NOMO-1 treated with dmso at 0.1 percent for 144 hours (cell line): ENCODE results near the gene COL15A1.
A peak's percentile ranks its signal among the peaks of the same experiment; 100 is the strongest.
"Not testable (repeated sequence)": the region's sequence is repeated elsewhere in the genome, so short reads cannot be mapped to it uniquely, and the experiment has no call there.

Experiments used
- DNase-seq: peaks from one replicate; lab custom pipeline; 2025; ENCODE audit not compliant: unreplicated experiment; lab: John Stamatoyannopoulos, UW

Gene COL15A1

DNA sequence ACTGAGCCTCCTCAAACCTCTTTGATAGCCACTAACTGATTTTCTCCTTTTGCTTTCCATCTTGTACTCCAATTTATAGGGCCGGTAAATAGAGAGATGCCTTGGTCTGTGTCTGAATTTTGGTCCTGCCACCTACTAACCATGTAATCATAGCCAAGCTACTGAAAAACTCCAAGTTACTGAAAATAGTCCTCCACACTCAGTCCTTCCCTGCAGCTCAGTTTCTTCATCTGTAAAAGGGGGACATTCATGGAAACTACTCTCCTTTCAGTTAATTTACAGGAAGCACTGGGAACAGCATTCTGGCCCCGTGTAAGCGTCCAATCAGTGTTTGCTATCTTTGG, 131.2 kb downstream of the COL15A1 start:
- no peak for DNase-seq

DNA sequence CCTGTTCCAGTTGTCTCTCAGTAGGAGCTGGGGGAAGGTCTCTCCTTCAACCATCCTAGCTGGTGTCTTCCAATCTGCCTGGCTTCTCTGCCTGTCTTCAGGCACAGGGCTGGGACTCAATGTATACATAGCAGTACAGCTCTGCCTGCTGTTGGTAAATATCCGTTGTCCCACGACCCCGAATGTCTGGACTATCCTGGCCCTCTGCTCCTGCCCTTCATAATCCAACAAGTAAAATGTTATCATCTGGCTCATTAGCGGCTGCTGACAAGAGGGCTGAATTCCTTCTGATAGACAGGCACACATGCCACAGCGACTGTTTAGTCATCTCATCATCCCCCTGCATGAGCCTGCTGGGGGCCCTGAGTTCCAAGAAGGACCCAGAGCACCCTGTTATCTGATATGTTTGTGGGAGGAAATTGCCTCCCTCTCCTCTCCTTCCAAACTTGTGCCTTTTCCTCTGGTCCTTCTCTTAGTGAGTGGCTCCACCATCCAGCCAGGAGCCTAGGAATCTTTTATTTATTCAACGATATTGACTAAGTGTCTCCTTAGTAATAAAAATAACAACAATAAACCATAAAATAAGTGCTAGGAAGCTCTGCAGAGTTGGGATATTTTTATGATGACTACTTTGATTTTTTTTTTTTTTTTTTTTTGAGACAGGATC, 131.7 kb downstream of the COL15A1 start:
- no peak for DNase-seq

GRCh38 chr9:99076030-99076429, 132.3 kb downstream of the COL15A1 start:
- no peak for DNase-seq

- DNase-seq, result no peak
These were observed 132.9 kb downstream of the COL15A1 start for GRCh38 chr9:99076483-99077171.

DNA sequence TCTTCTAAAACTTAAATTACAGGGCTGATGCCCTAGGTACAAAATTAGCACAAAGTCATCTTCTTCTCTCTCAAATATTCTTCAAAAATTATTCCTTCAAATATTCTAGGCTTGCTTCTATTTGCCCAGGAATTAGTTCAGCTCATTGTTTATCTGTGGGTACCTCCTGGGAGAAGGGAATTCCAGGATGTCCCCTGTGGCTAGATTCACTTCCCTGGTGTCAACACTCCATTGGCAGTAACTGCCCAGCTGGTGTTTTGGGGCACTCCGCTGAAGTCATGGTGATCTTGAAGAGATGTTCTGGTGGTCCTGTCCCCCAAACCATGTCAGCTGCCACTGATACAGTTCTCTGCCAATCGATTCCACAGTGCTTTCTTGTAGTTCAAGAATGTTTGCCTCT, 135.0 kb downstream of the COL15A1 start:
- no peak for DNase-seq

DNA sequence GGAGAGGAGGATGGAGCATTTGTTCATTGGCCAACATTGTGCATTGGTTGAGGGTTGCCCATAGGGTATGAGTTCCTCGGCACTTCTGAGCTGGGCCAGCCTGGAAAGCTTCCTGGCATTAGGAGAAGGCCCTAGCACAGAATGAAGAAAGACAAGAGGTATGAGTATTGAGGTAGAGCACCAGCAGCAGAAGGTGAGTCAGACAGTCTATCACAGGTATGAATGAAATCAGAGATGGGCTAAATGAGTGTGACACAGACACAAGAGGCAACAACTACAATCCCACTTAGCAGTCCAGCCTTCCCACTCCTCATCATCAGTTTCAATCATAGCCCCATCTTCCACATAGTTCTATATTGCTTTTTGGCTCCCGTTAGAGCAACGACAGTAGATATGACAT, 135.8 kb downstream of the COL15A1 start:
- DNase-seq, result no peak

DNA sequence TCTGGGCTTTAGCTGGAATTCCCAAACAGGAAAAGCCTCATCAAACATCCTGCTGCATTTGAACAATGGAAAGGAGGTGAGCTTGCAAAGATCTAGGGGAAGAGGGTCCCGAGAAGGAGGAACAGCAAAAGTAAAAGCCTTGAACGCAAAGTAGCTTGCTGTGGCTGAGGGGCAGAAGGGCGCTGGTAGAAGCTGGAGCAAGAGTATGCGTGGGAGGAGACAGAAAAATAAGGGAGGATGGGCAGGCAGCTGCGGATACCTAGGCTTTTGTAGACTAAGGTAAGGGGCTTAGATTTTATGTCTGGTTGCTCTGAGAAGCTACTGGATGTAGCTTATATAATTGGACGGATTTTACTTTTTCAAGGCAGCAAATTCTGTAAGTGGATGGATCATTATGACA, 139.3 kb downstream of the COL15A1 start:
- DNase-seq, result no peak

- peak; percentile 65 for DNase-seq
These were observed 142.5 kb downstream of the COL15A1 start for GRCh38 chr9:99085949-99086948.

DNA sequence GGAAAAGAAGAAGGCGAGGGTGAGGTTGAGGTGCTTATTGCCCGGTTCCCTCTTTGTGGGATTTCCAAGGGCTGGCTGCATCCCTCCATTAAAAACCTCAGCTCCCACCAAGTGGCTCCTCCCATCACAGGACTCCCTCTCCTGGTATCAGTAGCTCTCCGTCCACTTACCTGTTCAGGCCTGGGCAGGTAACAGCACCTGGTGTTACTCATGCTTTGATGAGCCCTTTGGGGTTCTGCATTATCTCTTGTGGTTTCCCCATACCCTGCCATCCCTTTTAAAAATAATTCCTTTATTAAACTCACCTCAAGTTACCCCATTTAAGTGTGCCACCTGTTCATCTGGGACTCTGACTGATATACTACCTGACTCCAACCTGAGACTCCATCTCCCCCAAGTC, 143.8 kb downstream of the COL15A1 start:
- DNase-seq, result no peak

GRCh38 chr9:99090336-99091130, 146.8 kb downstream of the COL15A1 start:
- no peak for DNase-seq

- no peak for DNase-seq
These were observed 149.2 kb downstream of the COL15A1 start for GRCh38 chr9:99092643-99093491.

- no peak for DNase-seq
These were observed 149.7 kb downstream of the COL15A1 start for GRCh38 chr9:99093492-99093791.

DNA sequence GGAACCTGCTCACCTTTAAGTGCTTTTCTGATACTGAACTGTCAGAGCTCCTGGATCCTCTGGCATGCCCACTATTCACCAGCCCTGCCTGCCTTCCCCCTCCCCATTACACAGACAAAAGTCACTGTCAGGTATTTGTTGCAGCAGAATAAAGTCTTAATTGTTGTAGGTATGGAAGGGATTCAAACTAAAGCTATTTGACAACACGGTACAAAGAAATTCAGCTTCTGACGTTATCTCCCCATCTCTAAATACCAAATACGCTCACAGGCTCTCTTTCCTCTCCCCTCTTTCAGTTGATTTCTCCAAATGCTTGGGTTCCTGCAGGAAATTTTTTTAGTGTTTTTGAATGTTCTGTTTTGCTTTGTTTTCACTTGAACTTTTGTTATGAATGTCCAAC, 151.9 kb downstream of the COL15A1 start:
- no peak for DNase-seq

DNA sequence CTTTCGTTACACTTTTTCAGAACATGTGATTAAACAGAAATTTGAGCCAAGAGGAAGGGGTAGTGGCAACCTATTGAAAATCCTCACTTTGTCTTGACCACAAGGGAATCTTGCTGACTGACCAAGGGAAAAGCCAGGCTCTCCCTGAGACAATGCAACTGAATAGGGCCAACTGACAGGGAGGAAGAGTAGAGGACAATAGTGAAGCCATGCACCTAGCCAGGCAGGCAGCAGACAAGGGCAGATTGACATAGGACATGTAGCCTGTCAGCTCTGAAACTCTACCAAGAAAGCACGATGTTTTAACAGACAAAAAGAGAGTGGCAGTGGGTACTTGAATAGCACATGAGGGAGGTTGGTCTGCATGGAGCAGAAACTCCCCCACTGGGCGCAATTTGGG, 152.7 kb downstream of the COL15A1 start:
- DNase-seq, result no peak

- not testable (repeated sequence) for DNase-seq
These were observed 156.3 kb downstream of the COL15A1 start for GRCh38 chr9:99099806-99100585.

DNA sequence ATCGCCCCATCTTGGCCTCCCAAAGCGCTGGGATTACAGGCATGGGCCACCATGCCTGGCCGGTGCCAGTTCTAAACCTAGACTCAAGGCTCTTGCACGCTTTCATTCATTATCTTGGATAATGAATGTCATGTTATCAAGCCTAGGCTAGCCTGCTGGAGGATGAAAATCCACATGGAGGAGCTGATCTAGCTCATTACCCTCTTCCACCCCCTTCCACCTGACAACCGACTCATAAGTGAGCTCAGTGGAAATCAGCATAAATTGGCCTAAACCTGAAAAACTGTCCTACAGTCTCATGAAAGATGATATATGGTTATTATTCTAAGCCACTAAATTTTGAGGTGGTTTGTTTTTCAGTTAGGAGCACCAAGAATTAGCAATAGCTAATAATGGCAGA, 157.6 kb downstream of the COL15A1 start:
- no peak for DNase-seq

DNA sequence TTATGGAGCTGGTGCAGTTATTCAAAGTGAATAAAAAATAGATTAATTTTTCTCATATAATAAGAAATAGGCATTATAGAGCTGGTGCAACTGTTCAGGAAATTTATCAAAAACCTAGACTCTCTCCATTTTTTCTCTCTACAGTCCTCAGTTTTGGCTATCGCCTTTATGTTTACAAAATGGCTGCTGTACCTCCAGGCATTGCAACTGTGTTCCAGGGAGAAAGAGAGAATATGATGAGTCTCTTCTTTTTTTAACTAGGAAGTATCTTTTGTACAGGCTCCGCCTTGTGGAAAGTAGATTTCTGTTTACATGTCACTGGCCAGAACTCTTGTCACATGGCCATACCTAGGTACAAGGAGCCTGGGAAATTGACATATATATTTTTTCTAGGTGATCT, 158.1 kb downstream of the COL15A1 start:
- DNase-seq, result no peak

- no peak for DNase-seq
These were observed 159.6 kb downstream of the COL15A1 start for GRCh38 chr9:99103054-99103895.
